B cell (primary cell): ENCODE data around the gene KIF1A. TPM values are rescaled to one million over a fixed set of nuclear protein-coding genes. Genes with fewer than 3 reads are reported as not detected.

ENCODE experiments used
- ATAC-seq: fragments of 200-7000 bp; cut with Tn5 transposase; one replicate; pipeline ENCODE4 v1.10.0; 2021; ENCODE audit warnings: low read depth, mild to moderate bottlenecking, moderate number of reproducible peaks, moderate library complexity
- CTCF ChIA-PET: fragments of 350-600 bp; sonication (Branson Sonifier 250); formaldehyde crosslinking; loops from one replicate; lab custom pipeline; 2021; ENCODE audit warnings: antibody characterized with exemption, inconsistent platforms; lab: Charles Lee
- POLR2A ChIA-PET: fragments of 350-600 bp; sonication (Branson Sonifier 250); formaldehyde crosslinking; loops from one replicate; lab custom pipeline; 2021; ENCODE audit warnings: antibody characterized with exemption; lab: Charles Lee
- DNase-seq: peaks from one replicate; pipeline ENCODE4 v3.0.0; 2013
- H2AFZ ChIP-seq: 2 replicates; pipeline ENCODE4 v1.6.1; 2012; ENCODE audit warnings: mild to moderate bottlenecking, low read depth, low read length; ENCODE audit not compliant: insufficient read depth, poor library complexity, severe bottlenecking
- H3K27ac ChIP-seq, 2 donors: 1 replicate in 1 of 2; 2 replicates in 1 of 2; pipeline ENCODE4 v1.5.1; 2012 to 2013; ENCODE audit warnings: low read length in 2 of 2, mild to moderate bottlenecking in 2 of 2, moderate library complexity in 1 of 2
- H3K27me3 ChIP-seq, 4 experiments: fragments of 200-600 bp in 1 of 4; sonication (generic) in 1 of 4; replicated peaks in 1 of 4; 1 replicate in 2 of 4; 2 replicates in 2 of 4; pipeline versions ENCODE4 v1.6.1 to v1.7.0; 2013 to 2016; ENCODE audit warnings: low read length in 3 of 4, mild to moderate bottlenecking in 2 of 4, mixed read lengths in 1 of 4, moderate library complexity in 1 of 4; ENCODE audit not compliant: insufficient read depth in 4 of 4, control insufficient read depth in 3 of 4; ENCODE audit errors: control extremely low read depth in 1 of 4
- H3K36me3 ChIP-seq, 2 experiments: replicated peaks in 1 of 2; 1 replicate in 1 of 2; 2 replicates in 1 of 2; pipeline versions ENCODE4 v1.6.1 to v1.7.1; 2013; ENCODE audit warnings: low read length in 1 of 2; ENCODE audit not compliant: insufficient read depth in 2 of 2, control insufficient read depth in 1 of 2; ENCODE audit errors: control extremely low read depth in 1 of 2, extremely low read depth in 1 of 2
- H3K4me1 ChIP-seq, 2 donors: fragments of 200-600 bp in 1 of 2; sonication (generic) in 1 of 2; 1 replicate in 1 of 2; 2 replicates in 1 of 2; pipeline versions ENCODE4 v1.5.1 to v1.6.1; 2013 to 2017; ENCODE audit warnings: low read length in 2 of 2; ENCODE audit not compliant: control insufficient read depth in 2 of 2, insufficient read depth in 2 of 2
- H3K4me2 ChIP-seq: replicated peaks from 2 replicates; pipeline ENCODE3; 2012; ENCODE audit warnings: mild to moderate bottlenecking, low read depth, low read length; ENCODE audit not compliant: poor library complexity, severe bottlenecking
- H3K4me3 ChIP-seq, 5 experiments: fragments of 200-600 bp in 1 of 5; sonication (generic) in 1 of 5; 1 replicate in 3 of 5; 2 replicates in 2 of 5; pipeline versions ENCODE4 v1.5.1 to v1.7.0; 2011 to 2016; ENCODE audit warnings: low read length in 4 of 5, mild to moderate bottlenecking in 4 of 5, low read depth in 2 of 5, control low read depth in 1 of 5, moderate library complexity in 1 of 5; ENCODE audit not compliant: insufficient read depth in 1 of 5; ENCODE audit errors: control extremely low read depth in 1 of 5, extremely low read depth in 1 of 5
- H3K79me2 ChIP-seq: fragments of 200-600 bp; sonication (generic); one replicate; pipeline ENCODE4 v1.6.0; 2016; ENCODE audit warnings: low read length; ENCODE audit not compliant: control insufficient read depth, insufficient read depth
- H3K9ac ChIP-seq: fragments of 200-600 bp; sonication (generic); 2 replicates; pipeline ENCODE4 v1.6.1; 2017; ENCODE audit warnings: mild to moderate bottlenecking, low read length, moderate library complexity
- H3K9me3 ChIP-seq, 3 donors: one replicate each; pipeline versions ENCODE4 v1.6.1 to v1.7.1; 2013; ENCODE audit warnings: low read length in 2 of 3; ENCODE audit not compliant: control insufficient read depth in 2 of 3, insufficient read depth in 1 of 3; ENCODE audit errors: control extremely low read depth in 1 of 3
- H4K20me1 ChIP-seq: 2 replicates; pipeline ENCODE4 v1.6.0; 2012; ENCODE audit warnings: mild to moderate bottlenecking, low read length; ENCODE audit not compliant: insufficient read depth, control insufficient read depth, poor library complexity, severe bottlenecking
- H3K27ac Mint-ChIP-seq: one replicate; pipeline ENCODE4 v1.8.0; 2021; ENCODE audit warnings: mixed read lengths
- H3K27me3 Mint-ChIP-seq: one replicate; pipeline ENCODE4 v1.8.0; 2021; ENCODE audit warnings: mixed read lengths
- H3K4me1 Mint-ChIP-seq: one replicate; pipeline ENCODE4 v1.8.0; 2021; ENCODE audit warnings: mixed read lengths
- H3K4me3 Mint-ChIP-seq: one replicate; pipeline ENCODE4 v1.8.0; 2021; ENCODE audit warnings: mixed read lengths
- H3K9me3 Mint-ChIP-seq: one replicate; pipeline ENCODE4 v1.8.0; 2022; ENCODE audit warnings: mixed read lengths; ENCODE audit not compliant: insufficient read depth
- EZH2 ChIP-seq: IDR thresholded peaks from 2 replicates; pipeline ENCODE4 v1.6.1; 2012; ENCODE audit warnings: borderline replicate concordance, low read depth, mild to moderate bottlenecking, moderate library complexity, low read length; ENCODE audit not compliant: insufficient read depth, poor library complexity, severe bottlenecking
- WGBS: methylation state at CpG from one replicate; pipeline ENCODE4 v1.1.5; 2013; ENCODE audit warnings: missing lambda C conversion rate; ENCODE audit not compliant: insufficient coverage; 5-methylcytosine and 5-hydroxymethylcytosine counted together
- intact Hi-C: fragments of 100-400 bp; cut with micrococcal nuclease; formaldehyde crosslinking; loops from one replicate; pipeline ENCODE4 v1.10.0; 2022
- polyA plus RNA-seq: library from polyadenylated mRNA; depleted of rRNA; stranded (reverse); fragments of >200 nt; gene quantifications from 2 replicates; pipeline ENCODE4 v1.2.3, GENCODE V29; 2012
- total RNA-seq, 2 donors: library from RNA; stranded (reverse); fragments of 120-200 nt in 1 of 2; gene quantifications; 1 replicate in 1 of 2; 2 replicates in 1 of 2; pipeline versions ENCODE4 v1.2.3 to v1.2.4, GENCODE V29; 2013 to 2022
- TF ChIP-seq, protein P1 (sequence below): fragments of 200-600 bp; IDR thresholded peaks from one replicate; pipeline ENCODE4 v1.8.0; 2022; ENCODE audit warnings: antibody characterized with exemption, mild to moderate bottlenecking

The KIF1A gene
- total and polyA plus RNA-seq, 2 donors (not counting 1 experiment from before 2014, with no cell fraction given): not detected

DNA sequence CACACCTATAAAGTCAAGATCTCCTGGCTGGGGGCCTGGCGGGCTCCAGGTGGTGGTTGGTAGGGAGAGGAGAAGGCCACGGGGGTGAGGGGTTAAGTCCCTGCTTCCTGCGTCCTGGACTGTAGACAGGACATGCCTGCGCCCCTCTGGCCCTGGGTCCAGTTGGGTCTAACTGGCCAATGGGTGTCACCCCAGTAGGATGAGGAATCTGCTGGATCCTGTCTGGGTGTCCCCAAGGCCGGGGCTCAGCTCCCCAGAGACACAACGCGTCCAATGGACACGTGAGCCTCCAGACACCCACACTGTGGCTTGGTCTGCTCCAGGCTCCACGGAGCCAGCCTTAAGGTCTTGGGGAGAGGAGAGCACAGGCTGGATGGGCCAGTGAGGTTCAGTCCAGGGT lies 108.7 kb downstream of the KIF1A start:
- no peak overlapping the region for H3K9ac ChIP-seq
- intact Hi-C loops: no loop called here
- ChIA-PET CTCF (no interaction called here), POLR2A (no interaction called here)
- DNase-seq: no peak
- no peak for TF ChIP-seq EZH2
- TF ChIP-seq, protein P1, sequence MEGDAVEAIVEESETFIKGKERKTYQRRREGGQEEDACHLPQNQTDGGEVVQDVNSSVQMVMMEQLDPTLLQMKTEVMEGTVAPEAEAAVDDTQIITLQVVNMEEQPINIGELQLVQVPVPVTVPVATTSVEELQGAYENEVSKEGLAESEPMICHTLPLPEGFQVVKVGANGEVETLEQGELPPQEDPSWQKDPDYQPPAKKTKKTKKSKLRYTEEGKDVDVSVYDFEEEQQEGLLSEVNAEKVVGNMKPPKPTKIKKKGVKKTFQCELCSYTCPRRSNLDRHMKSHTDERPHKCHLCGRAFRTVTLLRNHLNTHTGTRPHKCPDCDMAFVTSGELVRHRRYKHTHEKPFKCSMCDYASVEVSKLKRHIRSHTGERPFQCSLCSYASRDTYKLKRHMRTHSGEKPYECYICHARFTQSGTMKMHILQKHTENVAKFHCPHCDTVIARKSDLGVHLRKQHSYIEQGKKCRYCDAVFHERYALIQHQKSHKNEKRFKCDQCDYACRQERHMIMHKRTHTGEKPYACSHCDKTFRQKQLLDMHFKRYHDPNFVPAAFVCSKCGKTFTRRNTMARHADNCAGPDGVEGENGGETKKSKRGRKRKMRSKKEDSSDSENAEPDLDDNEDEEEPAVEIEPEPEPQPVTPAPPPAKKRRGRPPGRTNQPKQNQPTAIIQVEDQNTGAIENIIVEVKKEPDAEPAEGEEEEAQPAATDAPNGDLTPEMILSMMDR: no peak
- H3K4me1 ChIP-seq: no peaks in the 10 kb centered on the region
- peaks cover 11% of the 10 kb centered on the region for H3K27me3 Mint-ChIP-seq
- no peaks in the 10 kb centered on the region for H4K20me1 ChIP-seq
- H3K27ac ChIP-seq: no peak overlapping the region
- no peak for ATAC-seq
- H3K79me2 ChIP-seq: no peaks in the 10 kb centered on the region
- H3K9me3 Mint-ChIP-seq: no peaks in the 10 kb centered on the region
- no peaks in the 10 kb centered on the region for H3K9me3 ChIP-seq
- H3K27ac Mint-ChIP-seq: no peak overlapping the region
- H3K36me3 ChIP-seq: no peaks in the 10 kb centered on the region
- no peak overlapping the region for H3K4me2 ChIP-seq
- 93% methylated on average over 8 of the region's 9 CpGs for WGBS
- H3K4me3 Mint-ChIP-seq: no peak overlapping the region
- no peak overlapping the region for H2AFZ ChIP-seq
- H3K4me1 Mint-ChIP-seq: no peaks in the 10 kb centered on the region
- H3K27me3 ChIP-seq: no peaks in the 10 kb centered on the region
- H3K4me3 ChIP-seq: no peak overlapping the region

DNA sequence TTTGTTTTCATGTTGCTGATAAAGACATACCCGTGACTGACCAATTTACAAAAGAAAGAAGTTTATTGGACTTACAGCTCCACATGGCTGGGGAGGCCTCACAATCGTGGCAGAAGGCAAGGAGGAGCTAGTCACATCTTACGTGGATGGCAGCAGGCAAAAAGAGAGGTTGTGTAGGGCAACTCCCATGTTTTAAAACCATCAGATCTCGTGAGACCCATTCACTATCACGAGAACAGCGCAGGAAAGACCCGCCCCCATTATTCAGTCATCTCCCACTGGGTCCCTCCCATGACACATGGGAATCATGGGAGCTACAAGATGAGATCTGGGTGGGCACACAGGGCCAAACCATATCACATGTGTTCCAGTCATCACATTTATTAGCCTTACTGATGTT lies 111.6 kb downstream of the KIF1A start:
- ATAC-seq (no peak), DNase-seq (no peak)
- Histone ChIP-seq H3K4me2 (no peak overlapping the region), H2AFZ (no peak overlapping the region), H3K4me1 (no peaks in the 10 kb centered on the region), H3K4me3 (no peak overlapping the region), H4K20me1 (no peaks in the 10 kb centered on the region), H3K9ac (no peak overlapping the region), H3K27ac (no peak overlapping the region), H3K9me3 (no peaks in the 10 kb centered on the region), H3K79me2 (no peaks in the 10 kb centered on the region), H3K36me3 (no peaks in the 10 kb centered on the region), H3K27me3 (peaks cover 0 to 4% (median 0%) of the 10 kb centered on the region in 4 experiments)
- ChIA-PET POLR2A (no interaction called here), CTCF (no interaction called here)
- intact Hi-C loops: no loop called here
- 70% methylated on average over 4 of the region's 7 CpGs for WGBS
- Mint-ChIP-seq H3K27ac (no peak overlapping the region), H3K4me3 (no peak overlapping the region), H3K27me3 (peaks cover 21% of the 10 kb centered on the region), H3K9me3 (no peaks in the 10 kb centered on the region), H3K4me1 (no peaks in the 10 kb centered on the region)
- TF ChIP-seq, protein P1: no peak
